ENCODE results near the gene IGF1R.

IGF1R gene

DNA sequence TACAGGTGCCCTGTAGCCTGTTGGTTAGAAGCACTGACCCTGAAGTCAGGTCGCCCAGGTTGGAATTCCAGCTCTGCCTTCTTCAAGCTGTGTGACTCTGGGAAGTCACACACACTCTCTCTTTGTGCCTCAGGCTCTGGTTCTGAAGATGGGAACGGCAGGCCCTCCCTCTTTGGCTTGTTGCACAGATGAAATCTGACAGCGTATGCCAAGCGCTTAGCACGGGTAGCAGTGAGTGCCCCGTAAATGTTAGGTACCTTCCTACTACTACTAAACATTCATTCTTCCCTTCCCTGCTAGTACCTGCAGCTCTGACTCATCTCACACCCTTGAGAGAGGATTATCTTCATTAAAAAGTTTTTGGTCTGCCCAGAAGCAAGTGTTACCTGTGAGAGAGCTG is 220.2 kb downstream of the IGF1R start:
- no peak for TF ChIP-seq POLR2A (IDR thresholded peaks at IDR 0.05; ENCODE audit: low read depth, low read length)
- DNase-seq (ENCODE audit: insufficient read length, low spot score) (no peak), FAIRE-seq (no peak)

DNA sequence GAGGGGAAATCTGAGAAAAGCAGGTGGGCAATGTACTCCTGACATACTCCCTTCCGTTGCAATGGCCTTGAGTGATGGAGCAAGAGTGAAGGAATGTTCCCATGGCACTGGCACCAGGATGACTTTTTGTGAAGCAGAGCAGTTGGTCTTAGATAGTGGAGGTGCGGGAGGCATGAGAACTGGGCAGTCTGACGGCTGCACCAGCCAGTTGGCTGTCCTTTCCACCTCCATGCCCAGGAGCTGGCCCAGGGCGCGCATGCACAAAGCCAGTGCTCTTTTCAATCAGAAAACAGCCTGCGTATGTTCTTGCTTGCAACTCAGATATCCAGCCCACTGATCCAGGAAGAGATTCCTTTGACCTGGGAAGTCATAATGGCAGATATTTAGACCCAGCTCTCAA is 222.4 kb downstream of the IGF1R start:
- TF ChIP-seq POLR2A (IDR thresholded peaks at IDR 0.05; ENCODE audit: low read depth, low read length), result no peak
- no peak for DNase-seq (ENCODE audit: insufficient read length, low spot score)
- no peak for FAIRE-seq

DNA sequence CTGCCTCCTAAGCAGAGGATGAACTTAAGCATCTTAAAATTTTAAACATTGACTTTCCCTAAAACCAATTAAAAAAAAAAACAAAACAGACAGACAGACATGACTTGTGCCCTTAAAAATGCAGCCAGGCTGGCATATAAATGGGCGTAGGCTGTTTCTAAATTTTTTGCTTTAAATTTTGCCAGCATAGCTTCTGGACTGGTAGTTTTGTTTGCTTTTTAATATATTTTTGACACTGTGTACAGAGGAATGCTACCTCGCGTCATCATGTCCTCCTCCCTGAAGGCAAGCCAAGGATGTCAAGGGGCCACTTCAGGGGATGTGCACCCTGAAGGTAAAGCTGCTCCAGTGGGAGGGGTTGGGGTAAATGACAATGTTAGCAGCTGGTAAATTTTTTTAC is 224.4 kb downstream of the IGF1R start:
- TF ChIP-seq POLR2A (IDR thresholded peaks at IDR 0.05; ENCODE audit: low read depth, low read length), result no peak
- FAIRE-seq, result no peak
- no peak for DNase-seq (ENCODE audit: insufficient read length, low spot score)

DNA sequence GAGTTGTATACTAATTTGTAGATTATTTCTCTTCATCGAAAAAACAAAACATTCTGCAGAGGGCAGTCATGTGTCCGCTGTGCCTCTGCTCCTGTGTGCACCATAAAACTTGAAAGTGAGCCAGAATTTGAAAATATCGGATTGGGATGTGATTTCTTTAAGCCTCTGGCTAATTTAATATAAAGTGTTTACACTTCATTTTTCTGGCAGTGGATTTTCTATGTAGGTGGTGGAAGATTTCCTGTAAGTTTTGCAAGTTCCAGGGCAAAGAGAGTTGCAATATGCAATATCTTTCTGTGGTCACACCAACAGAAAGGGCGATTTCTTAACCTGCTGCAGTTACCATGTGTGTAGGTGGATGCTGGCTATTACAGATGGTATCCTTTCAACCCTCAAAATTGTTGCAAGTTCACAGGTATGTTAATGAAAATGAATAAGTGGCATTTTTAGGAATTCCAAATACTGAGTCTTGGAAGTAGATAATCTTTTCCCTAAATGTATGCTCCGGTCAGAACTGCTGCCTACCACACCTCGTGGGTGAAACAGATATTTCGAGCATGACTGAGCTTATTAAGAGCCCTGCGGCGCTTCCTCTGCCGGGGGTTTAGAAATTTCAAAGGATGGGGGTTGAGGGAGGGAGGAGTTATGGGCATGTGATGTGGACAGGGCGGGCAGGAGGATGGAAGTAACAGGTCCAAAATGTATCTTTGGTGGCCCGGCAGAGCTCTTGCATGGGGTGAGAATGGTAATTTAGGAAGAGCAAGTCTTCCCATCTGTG is 225.3 kb downstream of the IGF1R start:
- peak; percentile 38 for DNase-seq (ENCODE audit: insufficient read length, low spot score)
- FAIRE-seq, result no peak
- TF ChIP-seq POLR2A (IDR thresholded peaks at IDR 0.05; ENCODE audit: low read depth, low read length), result no peak

DNA sequence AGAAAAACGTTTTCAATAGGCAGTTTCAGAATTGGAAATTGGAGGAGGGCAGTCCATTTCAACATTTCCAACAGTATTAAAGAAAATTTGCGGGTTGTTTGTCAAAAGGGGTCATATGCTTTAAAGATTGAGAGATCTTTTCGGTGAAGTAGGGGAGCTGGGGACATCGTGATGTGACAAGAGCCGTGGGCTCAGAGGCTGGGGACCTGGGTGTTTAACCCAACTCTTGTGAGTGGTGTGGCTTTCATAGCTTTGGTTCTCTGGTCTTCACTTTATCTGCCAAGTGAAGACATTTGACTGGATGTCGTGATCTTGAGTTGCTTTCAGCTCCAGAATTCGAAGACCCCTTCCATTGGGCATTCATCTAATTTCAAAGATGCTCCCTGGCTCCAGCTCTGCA is 226.0 kb downstream of the IGF1R start:
- DNase-seq (ENCODE audit: insufficient read length, low spot score) (no peak), FAIRE-seq (no peak)

DNA sequence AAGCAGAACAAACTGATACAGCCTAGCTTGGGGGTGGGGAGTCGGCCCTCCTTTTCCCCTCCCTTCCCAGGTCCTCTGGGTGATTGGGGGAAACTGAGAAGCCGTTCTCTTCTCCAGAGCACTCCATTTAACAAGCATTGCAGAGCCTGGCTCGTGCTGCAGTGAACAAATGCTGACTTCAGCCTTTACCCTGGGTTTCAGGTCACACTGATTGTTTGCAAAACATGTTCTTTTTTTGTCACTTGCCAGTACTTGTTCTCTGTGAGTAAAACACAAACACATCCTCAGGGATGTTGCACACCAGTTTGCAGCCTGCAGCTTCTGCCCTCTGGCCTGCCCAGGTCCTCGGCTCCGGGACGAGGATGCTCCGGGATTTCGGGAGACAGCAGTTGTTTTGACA is 226.4 kb downstream of the IGF1R start:
- FAIRE-seq (no peak), DNase-seq (ENCODE audit: insufficient read length, low spot score) (no peak)
- TF ChIP-seq POLR2A (IDR thresholded peaks at IDR 0.05; ENCODE audit: low read depth, low read length), result no peak

More for the DNA sequence above, 226.0 kb downstream of the IGF1R start:
- no peak for TF ChIP-seq POLR2A (IDR thresholded peaks at IDR 0.05; ENCODE audit: low read depth, low read length)

DNA sequence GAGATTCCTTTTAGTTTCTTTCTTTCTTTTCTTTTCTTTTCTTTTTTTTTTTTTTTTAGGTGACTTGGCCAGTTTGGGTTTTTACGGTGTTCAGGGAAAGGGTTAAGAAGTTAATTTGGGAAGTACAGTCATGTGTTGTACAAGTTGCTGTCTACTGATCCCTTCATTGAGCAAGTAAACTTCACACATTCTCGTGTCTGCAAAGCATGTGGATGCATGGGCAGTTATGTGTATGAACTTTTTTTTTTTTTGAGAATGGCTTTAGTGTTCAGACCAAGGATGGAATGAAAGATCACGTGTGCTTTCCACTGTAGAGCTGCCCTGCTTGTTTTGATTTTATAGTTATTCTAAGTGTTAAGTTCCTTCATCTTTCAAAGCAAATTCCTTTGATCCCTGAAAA is 227.0 kb downstream of the IGF1R start:
- no peak for FAIRE-seq
- no peak for TF ChIP-seq POLR2A (IDR thresholded peaks at IDR 0.05; ENCODE audit: low read depth, low read length)

DNA sequence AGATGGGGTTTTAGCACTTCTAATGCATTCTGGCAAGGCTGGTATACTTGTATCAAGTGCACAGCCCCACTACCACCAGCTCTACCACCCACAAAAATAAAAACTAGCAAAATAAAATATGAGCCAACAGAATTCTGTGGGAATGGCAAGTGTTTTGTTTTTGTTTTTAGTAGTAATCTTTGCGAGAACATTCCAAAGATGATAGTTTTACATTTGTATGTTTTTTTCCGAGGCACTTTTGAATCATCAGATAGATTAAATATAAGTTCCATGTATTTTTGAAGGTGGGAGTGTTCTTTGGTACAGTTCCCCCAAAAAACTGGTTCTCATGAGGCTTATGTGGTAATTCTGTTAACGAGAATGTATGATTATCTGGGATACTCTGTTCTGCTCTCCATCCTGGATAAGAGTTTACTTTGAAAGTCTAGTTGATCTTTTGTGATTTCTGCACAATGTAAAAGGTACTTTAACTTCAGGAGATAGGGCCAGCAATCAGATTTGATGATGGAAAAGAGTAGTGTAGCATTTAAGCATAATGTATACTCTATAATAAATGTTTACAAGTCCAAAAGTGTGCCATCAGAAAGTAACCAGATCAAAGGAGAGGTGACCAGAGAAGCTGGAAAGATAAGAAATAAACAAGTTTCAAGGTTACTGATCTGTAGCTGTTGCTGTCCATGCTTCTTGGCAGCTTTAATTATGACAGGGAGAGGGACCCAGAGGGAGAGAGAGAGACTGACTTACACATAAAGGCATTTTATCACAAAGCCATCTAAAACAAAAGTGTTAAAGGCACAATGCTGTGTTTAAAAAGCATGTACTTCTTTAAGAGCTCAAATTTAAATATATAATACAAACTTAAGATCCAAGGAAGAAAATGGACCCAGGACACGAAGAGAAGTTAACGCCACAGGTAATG is 228.4 kb downstream of the IGF1R start:
- FAIRE-seq (no peak), DNase-seq (ENCODE audit: insufficient read length, low spot score) (no peak)
- TF ChIP-seq POLR2A (IDR thresholded peaks at IDR 0.05; ENCODE audit: low read depth, low read length), result no peak

More for the DNA sequence above, 227.0 kb downstream of the IGF1R start:
- no peak for DNase-seq (ENCODE audit: insufficient read length, low spot score)

DNA sequence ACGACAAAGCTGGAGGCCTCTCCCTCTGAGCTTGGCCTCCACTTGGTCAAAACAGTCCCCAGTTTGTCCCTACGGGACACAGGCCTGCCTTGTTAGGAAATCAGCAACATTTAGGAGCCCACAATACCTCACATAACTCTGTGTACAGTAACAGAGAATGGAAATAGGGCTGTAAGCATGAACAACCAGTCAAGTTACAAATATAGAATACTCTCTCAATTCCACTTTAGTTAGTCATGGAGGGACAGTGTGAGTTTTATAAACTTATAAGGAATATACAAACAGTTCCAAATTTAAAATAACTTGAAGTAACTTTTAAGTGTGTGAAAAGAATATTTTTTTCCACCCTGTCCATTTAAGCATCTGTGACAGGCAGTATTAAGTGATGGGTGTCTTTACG is 229.8 kb downstream of the IGF1R start:
- no peak for TF ChIP-seq POLR2A (IDR thresholded peaks at IDR 0.05; ENCODE audit: low read depth, low read length)
- DNase-seq (ENCODE audit: insufficient read length, low spot score) (no peak), FAIRE-seq (no peak)

DNA sequence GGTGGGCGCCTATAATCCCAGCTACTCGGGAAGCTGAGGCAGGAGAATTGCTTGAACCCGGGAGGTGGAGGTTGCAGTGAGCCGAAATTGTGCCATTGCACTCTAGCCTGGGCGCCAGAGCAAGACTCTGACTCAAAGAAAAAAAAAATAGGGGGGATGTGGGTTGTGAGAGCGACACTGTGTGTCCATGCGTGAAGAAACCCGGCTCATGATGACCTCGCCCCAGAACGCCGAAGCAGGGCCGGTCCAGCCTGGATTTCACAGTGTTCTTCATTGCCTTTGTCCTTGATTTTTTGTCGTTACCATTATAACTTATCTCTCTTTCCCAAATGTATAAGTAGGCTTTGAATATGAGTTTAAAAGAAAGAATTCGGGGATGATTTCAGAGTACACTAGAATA is 230.5 kb downstream of the IGF1R start:
- no peak for FAIRE-seq
- no peak for DNase-seq (ENCODE audit: insufficient read length, low spot score)
- TF ChIP-seq POLR2A (IDR thresholded peaks at IDR 0.05; ENCODE audit: low read depth, low read length), result no peak

DNA sequence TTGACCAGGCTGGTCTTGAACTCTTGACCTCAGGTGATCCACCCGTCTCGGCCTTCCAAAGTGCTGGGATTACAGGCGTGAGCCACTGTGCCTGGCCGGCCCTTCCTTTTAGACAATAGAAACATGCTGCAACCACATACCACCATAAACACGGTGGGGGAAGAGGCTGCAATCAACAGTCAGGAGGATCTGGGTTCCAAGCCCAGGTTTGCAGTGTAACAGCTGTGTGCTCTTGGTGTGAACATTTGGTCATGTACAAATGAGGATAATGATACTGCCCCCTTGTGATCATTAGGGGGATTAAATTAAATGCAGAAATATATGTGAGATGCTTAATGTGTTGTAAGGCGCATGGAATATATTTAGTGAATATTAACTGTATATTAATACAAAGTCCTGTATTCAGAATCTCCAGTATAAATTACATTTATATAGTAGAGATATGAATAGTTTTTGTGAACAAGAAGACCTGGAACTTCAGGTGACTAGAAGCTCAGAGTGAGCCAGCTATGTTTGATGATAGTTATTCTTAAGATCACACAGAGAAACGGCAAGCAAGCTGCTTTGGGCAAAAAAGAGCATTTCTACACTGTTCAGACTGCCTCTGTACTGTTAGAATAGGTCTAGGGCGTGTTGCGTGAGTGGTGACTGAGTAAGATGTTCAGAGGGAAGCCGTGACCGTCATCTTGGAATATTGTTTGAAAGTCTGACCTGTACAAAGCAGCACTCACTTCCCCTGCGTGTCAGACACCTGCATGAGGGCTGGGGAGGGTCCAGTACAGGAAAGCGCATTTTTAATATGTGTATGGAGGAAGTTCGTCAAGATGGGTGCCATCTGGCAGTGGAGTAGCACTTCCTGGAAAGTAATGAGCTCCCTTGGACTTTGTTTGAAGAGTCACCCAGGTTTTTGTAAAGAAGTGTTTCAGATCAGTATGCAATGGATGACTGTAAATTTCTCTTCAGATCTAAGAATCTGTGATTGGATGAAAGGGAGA is 233.5 kb downstream of the IGF1R start:
- no peak for TF ChIP-seq POLR2A (IDR thresholded peaks at IDR 0.05; ENCODE audit: low read depth, low read length)
- no peak for DNase-seq (ENCODE audit: insufficient read length, low spot score)
- no peak for FAIRE-seq

DNA sequence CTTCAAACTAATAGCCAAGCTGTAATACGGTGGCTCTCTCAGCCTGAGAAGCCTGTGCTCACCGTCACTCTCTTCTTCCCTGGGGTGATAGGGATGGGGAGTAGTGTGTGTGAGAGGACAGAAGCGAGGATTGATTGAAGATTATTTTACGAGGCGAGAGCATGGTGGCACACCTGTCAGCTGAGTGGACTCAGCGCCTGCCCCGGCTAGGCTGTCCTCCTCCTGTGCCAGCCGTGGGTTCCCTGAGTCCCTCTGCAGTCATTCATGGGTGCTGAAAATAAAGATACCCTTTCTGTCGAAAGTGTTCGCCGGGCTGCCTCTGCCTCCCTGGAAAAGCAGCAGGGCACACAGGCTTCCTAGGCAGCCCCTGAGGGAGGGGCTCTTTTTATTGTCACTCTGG is 235.1 kb downstream of the IGF1R start:
- DNase-seq (ENCODE audit: insufficient read length, low spot score) (no peak), FAIRE-seq (no peak)
- TF ChIP-seq POLR2A (IDR thresholded peaks at IDR 0.05; ENCODE audit: low read depth, low read length), result no peak

DNA sequence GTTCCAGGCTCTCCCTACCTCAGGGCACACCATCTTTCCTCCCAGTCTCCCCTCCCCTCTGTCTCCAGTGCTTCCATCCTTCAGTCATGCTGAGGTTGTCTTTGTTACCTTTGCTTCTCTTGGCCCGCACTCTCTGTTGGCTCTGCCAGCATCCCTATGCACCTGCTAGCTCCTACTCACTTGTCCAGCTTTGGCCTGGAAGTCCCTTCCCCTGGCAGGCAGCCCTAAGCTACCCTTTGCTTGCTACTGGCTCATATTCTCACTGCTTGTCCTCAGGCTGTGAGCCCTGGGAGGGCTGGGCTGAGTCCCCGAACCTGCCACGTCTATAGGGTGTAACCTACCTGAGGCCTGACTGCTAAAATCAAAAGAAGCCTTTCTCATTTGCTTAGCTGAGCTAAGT is 236.6 kb downstream of the IGF1R start:
- FAIRE-seq, result no peak
- no peak for TF ChIP-seq POLR2A (IDR thresholded peaks at IDR 0.05; ENCODE audit: low read depth, low read length)

More for the DNA sequence above, 236.6 kb downstream of the IGF1R start:
- DNase-seq (ENCODE audit: insufficient read length, low spot score), result no peak

Measured in H54 (cell line).